Neuronal stem cell (in vitro differentiated cells): ENCODE results near the gene SUCLG2.

Experiments used
- DNase-seq: peaks from one replicate; pipeline ENCODE4 v3.0.0-alpha.2; 2013; ENCODE audit warnings: low spot score
- H2AFZ ChIP-seq: one replicate; pipeline ENCODE4 v1.6.1; 2013; ENCODE audit warnings: mild to moderate bottlenecking, low read length, inconsistent platforms
- H2AK5ac ChIP-seq: 2 replicates; pipeline ENCODE4 v1.6.1; 2013; ENCODE audit warnings: low read depth, mild to moderate bottlenecking, inconsistent platforms, low read length, moderate library complexity, mixed read lengths
- H2BK120ac ChIP-seq: 2 replicates; pipeline ENCODE4 v1.6.1; 2013; ENCODE audit warnings: low read depth, mild to moderate bottlenecking, inconsistent platforms, low read length, moderate library complexity, mixed read lengths
- H2BK12ac ChIP-seq: one replicate; pipeline ENCODE4 v1.6.1; 2013; ENCODE audit warnings: low read length, inconsistent platforms
- H2BK15ac ChIP-seq: 2 replicates; pipeline ENCODE4 v1.6.1; 2013; ENCODE audit warnings: mild to moderate bottlenecking, low read length, inconsistent platforms, mixed read lengths
- H2BK5ac ChIP-seq: one replicate; pipeline ENCODE4 v1.6.1; 2013; ENCODE audit warnings: inconsistent platforms, mild to moderate bottlenecking, low read length, moderate library complexity
- H3K14ac ChIP-seq: one replicate; pipeline ENCODE4 v1.6.1; 2013; ENCODE audit warnings: low read length, inconsistent platforms
- H3K18ac ChIP-seq: 2 replicates; pipeline ENCODE4 v1.6.1; 2013; ENCODE audit warnings: low read length, inconsistent platforms
- H3K23ac ChIP-seq: 2 replicates; pipeline ENCODE4 v1.6.1; 2013; ENCODE audit warnings: low read depth, mild to moderate bottlenecking, mixed read lengths, low read length, inconsistent platforms; ENCODE audit not compliant: poor library complexity
- H3K27ac ChIP-seq: replicated peaks from 3 replicates; pipeline ENCODE4 v1.5.1; 2013; ENCODE audit warnings: low read length, inconsistent platforms
- H3K27me3 ChIP-seq, 3 experiments: 2 replicates each; pipeline ENCODE4 v1.6.1; 2013; ENCODE audit warnings: low read length in 3 of 3, mild to moderate bottlenecking in 2 of 3, inconsistent platforms in 1 of 3, low read depth in 1 of 3, mixed read lengths in 1 of 3, moderate library complexity in 1 of 3; ENCODE audit not compliant: control insufficient read depth in 3 of 3, insufficient read depth in 3 of 3
- H3K36me3 ChIP-seq, 2 donors: replicated peaks in 1 of 2; 2 replicates each; pipeline ENCODE4 v1.6.1; 2013; ENCODE audit warnings: low read length in 2 of 2; ENCODE audit not compliant: control insufficient read depth in 2 of 2, insufficient read depth in 2 of 2
- H3K4ac ChIP-seq: 2 replicates; pipeline ENCODE4 v1.6.1; 2013; ENCODE audit warnings: inconsistent platforms, mild to moderate bottlenecking, low read length, moderate library complexity
- H3K4me1 ChIP-seq, 2 donors: 1 replicate in 1 of 2; 2 replicates in 1 of 2; pipeline ENCODE4 v1.6.1; 2013; ENCODE audit warnings: low read length in 2 of 2, low read depth in 1 of 2; ENCODE audit not compliant: control insufficient read depth in 2 of 2, insufficient read depth in 1 of 2
- H3K4me2 ChIP-seq: one replicate; pipeline ENCODE4 v1.6.1; 2013; ENCODE audit warnings: mild to moderate bottlenecking, low read length, inconsistent platforms; ENCODE audit not compliant: insufficient read depth, poor library complexity, severe bottlenecking
- H3K4me3 ChIP-seq, 2 donors: 2 replicates each; pipeline ENCODE4 v1.5.1; 2013; ENCODE audit warnings: low read length in 2 of 2, mild to moderate bottlenecking in 2 of 2, inconsistent platforms in 1 of 2, moderate library complexity in 1 of 2
- H3K79me1 ChIP-seq: one replicate; pipeline ENCODE4 v1.6.1; 2013; ENCODE audit warnings: low read depth, mild to moderate bottlenecking, inconsistent platforms, low read length, moderate library complexity
- H3K9ac ChIP-seq: one replicate; pipeline ENCODE4 v1.6.1; 2013; ENCODE audit warnings: mild to moderate bottlenecking, low read depth, low read length, inconsistent platforms; ENCODE audit not compliant: poor library complexity
- H3K9me3 ChIP-seq, 2 donors: replicated peaks in 1 of 2; 2 replicates each; pipeline versions ENCODE3 to v1.6.1; 2013; ENCODE audit warnings: low read length in 2 of 2, mild to moderate bottlenecking in 2 of 2, inconsistent platforms in 1 of 2, low read depth in 1 of 2, mixed read lengths in 1 of 2, moderate library complexity in 1 of 2; ENCODE audit not compliant: control insufficient read depth in 2 of 2, insufficient read depth in 1 of 2
- H4K8ac ChIP-seq: one replicate; pipeline ENCODE4 v1.6.1; 2013; ENCODE audit warnings: low read depth, mild to moderate bottlenecking, inconsistent platforms, low read length, moderate library complexity
- H4K91ac ChIP-seq: one replicate; pipeline ENCODE4 v1.6.1; 2013; ENCODE audit warnings: low read length, low read depth, mild to moderate bottlenecking, inconsistent platforms; ENCODE audit not compliant: poor library complexity
- WGBS, 2 donors: extraction: QIAGEN DNeasy Blood & Tissue Kit; methylation state at CpG; one replicate each; pipeline ENCODE4 v1.1.7; 2013; ENCODE audit warnings: missing lambda C conversion rate in 2 of 2, mixed read lengths in 1 of 2; ENCODE audit not compliant: insufficient read length in 2 of 2, insufficient replicate concordance in 1 of 2; ENCODE audit errors: extremely low coverage in 2 of 2; 5-methylcytosine and 5-hydroxymethylcytosine counted together

Gene SUCLG2

GRCh38 chr3:67418426-67419217 is 235.8 kb downstream of the SUCLG2 start:
- DNase-seq = no peak
- Histone ChIP-seq H3K36me3 (no peaks in the 10 kb centered on the region), H3K4ac (no peak overlapping the region), H2BK15ac (no peak overlapping the region), H3K79me1 (no peaks in the 10 kb centered on the region), H2AK5ac (no peak overlapping the region), H2AFZ (no peak overlapping the region), H3K4me2 (no peak overlapping the region), H3K4me1 (no peaks in the 10 kb centered on the region), H3K9me3 (peaks cover 0 to 6% of the 10 kb centered on the region in 2 donors), H3K18ac (no peak overlapping the region), H3K9ac (no peak overlapping the region), H3K27me3 (no peaks in the 10 kb centered on the region), H2BK5ac (no peak overlapping the region), H2BK12ac (no peak overlapping the region), H3K14ac (no peak overlapping the region), H4K8ac (no peak overlapping the region), H3K23ac (no peak overlapping the region), H2BK120ac (no peak overlapping the region), H3K27ac (no peak overlapping the region), H3K4me3 (no peak overlapping the region), H4K91ac (no peak overlapping the region)
- no CpG with 5 or more reads among the region's 3 CpGs for WGBS, 2 donors

DNA sequence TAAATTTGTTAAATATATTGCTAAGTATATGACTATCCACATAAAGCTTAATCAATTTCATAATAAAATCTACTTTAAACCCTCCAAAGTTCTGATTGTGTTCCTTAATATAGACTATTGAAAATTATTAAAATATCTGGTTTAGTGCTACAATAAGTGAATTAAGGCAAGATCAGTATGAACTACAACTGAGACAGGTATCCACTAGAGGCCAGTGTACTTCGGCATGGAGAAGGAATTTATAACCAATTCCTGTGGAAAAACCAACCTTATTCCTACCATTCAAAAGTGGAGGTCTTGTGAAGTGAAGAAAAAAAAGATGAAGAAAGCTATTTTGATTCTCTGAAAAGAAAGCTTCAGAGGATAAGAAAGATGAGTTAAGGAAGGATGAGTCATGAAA is 237.7 kb downstream of the SUCLG2 start:
- WGBS, 2 donors = no CpG with 5 or more reads among the region's 1 CpG
- Histone ChIP-seq H2BK15ac (no peak overlapping the region), H2BK120ac (no peak overlapping the region), H4K91ac (no peak overlapping the region), H3K4me3 (no peak overlapping the region), H3K18ac (no peak overlapping the region), H3K4me2 (no peak overlapping the region), H3K9ac (no peak overlapping the region), H2AK5ac (no peak overlapping the region), H3K14ac (no peak overlapping the region), H4K8ac (no peak overlapping the region), H3K4ac (no peak overlapping the region), H3K79me1 (no peaks in the 10 kb centered on the region), H3K27me3 (no peaks in the 10 kb centered on the region), H3K9me3 (peaks cover 0 to 6% of the 10 kb centered on the region in 2 donors), H2BK12ac (no peak overlapping the region), H3K27ac (no peak overlapping the region), H3K23ac (no peak overlapping the region), H2AFZ (no peak overlapping the region), H2BK5ac (no peak overlapping the region), H3K4me1 (no peaks in the 10 kb centered on the region), H3K36me3 (no peaks in the 10 kb centered on the region)
- no peak for DNase-seq

DNA sequence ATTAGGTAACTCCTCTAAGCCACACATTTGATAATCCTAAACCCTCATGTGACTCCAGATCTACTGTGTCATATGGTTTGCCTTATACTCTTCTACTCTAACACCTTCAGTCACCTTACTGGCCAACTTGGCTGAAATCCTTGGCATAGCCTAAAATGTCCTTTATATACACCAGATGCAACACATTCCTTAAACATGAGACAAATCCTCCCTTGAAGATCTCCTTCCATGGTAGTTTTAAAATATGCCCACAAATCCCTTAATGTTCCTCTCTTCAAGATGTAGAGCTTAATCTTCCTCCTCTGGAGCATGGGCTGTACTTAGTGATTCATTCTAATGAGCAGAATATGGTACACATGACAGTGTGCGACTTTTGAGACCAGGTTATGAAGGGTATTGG is 238.9 kb downstream of the SUCLG2 start:
- Histone ChIP-seq H3K27ac (no peak overlapping the region), H3K4me3 (no peak overlapping the region), H3K4me2 (no peak overlapping the region), H2BK12ac (no peak overlapping the region), H4K91ac (no peak overlapping the region), H2AK5ac (no peak overlapping the region), H3K9me3 (peaks cover 0 to 6% of the 10 kb centered on the region in 2 donors), H3K9ac (no peak overlapping the region), H2AFZ (no peak overlapping the region), H2BK15ac (no peak overlapping the region), H3K27me3 (no peaks in the 10 kb centered on the region), H3K18ac (no peak overlapping the region), H3K79me1 (no peaks in the 10 kb centered on the region), H3K4ac (no peak overlapping the region), H3K23ac (no peak overlapping the region), H3K4me1 (no peaks in the 10 kb centered on the region), H2BK120ac (no peak overlapping the region), H2BK5ac (no peak overlapping the region), H4K8ac (no peak overlapping the region), H3K36me3 (no peaks in the 10 kb centered on the region), H3K14ac (no peak overlapping the region)
- WGBS, 2 donors = no CpG with 5 or more reads among the region's 1 CpG
- DNase-seq = no peak

DNA sequence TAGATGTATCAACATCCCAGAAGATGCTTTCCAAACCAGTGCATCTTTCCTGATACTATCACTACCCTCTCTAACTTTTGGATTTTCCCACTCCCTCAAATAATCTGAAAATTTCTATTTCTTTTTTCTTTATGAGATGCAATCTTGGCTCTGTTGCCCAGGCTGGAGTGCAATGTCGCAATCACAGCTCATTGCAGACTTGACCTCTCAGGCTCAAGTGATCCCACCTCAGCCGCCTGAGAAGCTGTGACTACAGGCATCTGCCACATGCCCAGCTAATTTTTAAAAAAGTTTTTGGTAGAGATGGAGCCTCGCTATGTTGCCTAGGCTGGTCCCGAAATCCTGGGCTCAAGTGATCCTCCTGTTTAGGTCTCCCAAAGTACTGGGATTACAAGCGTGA is 239.7 kb downstream of the SUCLG2 start:
- Histone ChIP-seq H4K91ac (no peak overlapping the region), H3K4ac (no peak overlapping the region), H3K4me3 (no peak overlapping the region), H2BK12ac (no peak overlapping the region), H3K79me1 (no peaks in the 10 kb centered on the region), H3K14ac (no peak overlapping the region), H3K27ac (no peak overlapping the region), H3K9me3 (no peaks in the 10 kb centered on the region), H3K9ac (no peak overlapping the region), H3K27me3 (no peaks in the 10 kb centered on the region), H2AK5ac (no peak overlapping the region), H2BK120ac (no peak overlapping the region), H2BK5ac (no peak overlapping the region), H3K36me3 (no peaks in the 10 kb centered on the region), H2AFZ (no peak overlapping the region), H2BK15ac (no peak overlapping the region), H4K8ac (no peak overlapping the region), H3K18ac (no peak overlapping the region), H3K4me1 (no peaks in the 10 kb centered on the region), H3K23ac (no peak overlapping the region), H3K4me2 (no peak overlapping the region)
- no peak for DNase-seq
- no CpG with 5 or more reads among the region's 5 CpGs for WGBS, 2 donors
